RPMI8226 (cell line): ENCODE data around the gene QRFP.
"Not testable (repeated sequence)": the region's sequence is repeated elsewhere in the genome, so short reads cannot be mapped to it uniquely, and the experiment has no call there.

Experiments
- DNase-seq: peaks from one replicate; pipeline ENCODE4 v3.0.0-alpha.2; 2015

QRFP gene

GRCh38 chr9:130918826-130919558 lies 22.4 kb upstream of the QRFP start:
- no peak for DNase-seq

GRCh38 chr9:130918101-130918825 lies 21.7 kb upstream of the QRFP start:
- DNase-seq: no peak

GRCh38 chr9:130917168-130917960 lies 20.8 kb upstream of the QRFP start:
- DNase-seq: no peak

GRCh38 chr9:130915096-130915447 lies 18.5 kb upstream of the QRFP start:
- DNase-seq: no peak

GRCh38 chr9:130914417-130915095 lies 17.9 kb upstream of the QRFP start:
- no peak for DNase-seq

GRCh38 chr9:130913599-130914416 lies 17.2 kb upstream of the QRFP start:
- no peak for DNase-seq

- DNase-seq: peak; percentile 65
These were observed 16.5 kb upstream of the QRFP start for GRCh38 chr9:130912932-130913598.

GRCh38 chr9:130911254-130912049 lies 14.8 kb upstream of the QRFP start:
- DNase-seq: no peak

- DNase-seq: not testable (repeated sequence)
These were observed 14.1 kb upstream of the QRFP start for GRCh38 chr9:130910670-130911069.

- DNase-seq: not testable (repeated sequence)
These were observed 13.4 kb upstream of the QRFP start for GRCh38 chr9:130910041-130910440.

GRCh38 chr9:130908878-130909355 lies 12.3 kb upstream of the QRFP start:
- no peak for DNase-seq

- no peak for DNase-seq
These were observed 11.7 kb upstream of the QRFP start for GRCh38 chr9:130908146-130908877.

GRCh38 chr9:130906735-130907416 lies 10.3 kb upstream of the QRFP start:
- no peak for DNase-seq

GRCh38 chr9:130905902-130906734 lies 9.5 kb upstream of the QRFP start:
- no peak for DNase-seq

GRCh38 chr9:130905125-130905901 lies 8.7 kb upstream of the QRFP start:
- DNase-seq: no peak

GRCh38 chr9:130904070-130905044 lies 7.7 kb upstream of the QRFP start:
- DNase-seq: no peak
